GM12872 (cell line): ENCODE results near the gene GRK3.

Source experiments
- TF ChIP-seq, protein P1 (sequence below): IDR thresholded peaks from 3 replicates; pipeline ENCODE4 v1.5.1; 2011; ENCODE audit warnings: low read depth, mild to moderate bottlenecking, low read length, moderate library complexity; ENCODE audit not compliant: insufficient read depth

GRK3 gene

DNA sequence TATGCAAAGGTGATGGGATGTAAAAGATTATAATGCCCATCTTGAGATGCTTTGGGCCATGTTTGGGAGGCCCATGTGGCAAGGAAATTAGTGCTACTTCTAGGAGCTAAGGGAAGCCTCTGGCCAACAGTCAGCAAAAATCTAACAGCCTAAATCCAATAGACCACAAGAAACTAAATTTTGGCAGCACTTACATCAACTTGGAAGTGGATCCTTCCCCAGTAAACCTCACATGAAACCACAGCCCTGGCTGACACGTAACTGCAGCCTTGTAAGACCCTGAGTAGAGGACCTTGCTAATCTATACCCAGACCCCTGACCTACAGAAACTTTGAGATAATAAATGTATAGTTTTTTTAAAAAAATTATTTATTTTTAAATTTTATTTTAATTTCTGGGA is 13.1 kb upstream of the GRK3 start:
- TF ChIP-seq, protein P1, sequence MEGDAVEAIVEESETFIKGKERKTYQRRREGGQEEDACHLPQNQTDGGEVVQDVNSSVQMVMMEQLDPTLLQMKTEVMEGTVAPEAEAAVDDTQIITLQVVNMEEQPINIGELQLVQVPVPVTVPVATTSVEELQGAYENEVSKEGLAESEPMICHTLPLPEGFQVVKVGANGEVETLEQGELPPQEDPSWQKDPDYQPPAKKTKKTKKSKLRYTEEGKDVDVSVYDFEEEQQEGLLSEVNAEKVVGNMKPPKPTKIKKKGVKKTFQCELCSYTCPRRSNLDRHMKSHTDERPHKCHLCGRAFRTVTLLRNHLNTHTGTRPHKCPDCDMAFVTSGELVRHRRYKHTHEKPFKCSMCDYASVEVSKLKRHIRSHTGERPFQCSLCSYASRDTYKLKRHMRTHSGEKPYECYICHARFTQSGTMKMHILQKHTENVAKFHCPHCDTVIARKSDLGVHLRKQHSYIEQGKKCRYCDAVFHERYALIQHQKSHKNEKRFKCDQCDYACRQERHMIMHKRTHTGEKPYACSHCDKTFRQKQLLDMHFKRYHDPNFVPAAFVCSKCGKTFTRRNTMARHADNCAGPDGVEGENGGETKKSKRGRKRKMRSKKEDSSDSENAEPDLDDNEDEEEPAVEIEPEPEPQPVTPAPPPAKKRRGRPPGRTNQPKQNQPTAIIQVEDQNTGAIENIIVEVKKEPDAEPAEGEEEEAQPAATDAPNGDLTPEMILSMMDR, result no peak

DNA sequence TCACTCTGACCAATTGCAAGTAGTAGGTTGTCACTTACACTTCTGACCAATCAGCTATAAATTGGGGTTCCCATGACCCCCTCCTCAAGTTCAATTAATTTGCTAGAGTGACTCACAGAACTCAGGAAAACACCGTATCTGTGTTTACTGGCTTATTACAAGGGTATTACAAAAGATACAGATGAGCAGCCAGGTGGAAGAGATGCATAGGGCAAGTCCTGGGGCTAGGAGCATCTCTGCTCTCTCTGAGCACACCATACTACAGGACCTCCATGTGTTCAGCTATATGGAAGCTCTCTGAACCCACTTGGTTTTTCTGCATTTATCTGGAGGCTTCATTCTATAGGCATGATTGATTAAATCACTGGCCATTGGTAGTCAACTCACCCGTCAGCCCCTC is 11.3 kb upstream of the GRK3 start:
- TF ChIP-seq, protein P1, result no peak

DNA sequence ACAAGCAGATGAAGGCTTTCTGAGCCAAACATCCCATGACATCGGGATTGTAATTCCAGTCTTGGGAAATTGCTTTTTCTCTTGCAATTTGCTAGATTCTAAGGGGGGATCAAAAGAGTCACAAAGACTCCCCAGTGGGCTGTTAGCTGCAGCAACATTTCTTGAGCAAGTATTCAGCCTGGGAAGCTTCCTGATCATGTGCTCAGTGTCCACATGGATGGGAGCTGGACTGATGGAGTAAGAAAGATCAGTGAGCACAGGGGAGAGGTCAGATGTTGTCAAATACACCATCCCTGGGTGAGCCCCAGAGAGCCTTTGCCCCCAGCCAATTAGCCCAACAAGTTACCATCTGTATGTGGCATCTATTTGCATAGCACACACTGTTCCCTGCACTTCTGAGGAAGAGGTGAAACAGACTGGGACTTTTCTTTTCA is 10.2 kb upstream of the GRK3 start:
- TF ChIP-seq, protein P1, result no peak

DNA sequence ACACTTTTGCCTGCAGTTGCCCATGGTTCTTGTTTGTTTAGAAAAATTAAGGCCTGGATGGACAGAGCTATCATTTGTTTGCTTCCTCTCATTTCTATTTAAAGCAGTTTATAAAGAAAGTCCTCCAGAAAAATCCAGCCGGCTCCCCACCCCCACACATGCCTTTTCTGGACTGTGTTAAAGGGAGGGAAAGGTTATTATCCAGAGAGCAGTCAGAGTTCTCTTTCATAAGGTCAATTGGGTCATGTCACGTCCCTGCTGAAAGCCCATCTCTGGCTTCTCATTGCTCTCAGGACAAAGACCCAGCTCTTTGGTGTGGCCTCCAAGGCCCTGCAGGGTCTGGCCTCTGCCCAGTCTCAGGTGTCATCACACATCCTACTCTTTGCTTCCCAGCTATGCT is 9.8 kb upstream of the GRK3 start:
- TF ChIP-seq, protein P1, result no peak

DNA sequence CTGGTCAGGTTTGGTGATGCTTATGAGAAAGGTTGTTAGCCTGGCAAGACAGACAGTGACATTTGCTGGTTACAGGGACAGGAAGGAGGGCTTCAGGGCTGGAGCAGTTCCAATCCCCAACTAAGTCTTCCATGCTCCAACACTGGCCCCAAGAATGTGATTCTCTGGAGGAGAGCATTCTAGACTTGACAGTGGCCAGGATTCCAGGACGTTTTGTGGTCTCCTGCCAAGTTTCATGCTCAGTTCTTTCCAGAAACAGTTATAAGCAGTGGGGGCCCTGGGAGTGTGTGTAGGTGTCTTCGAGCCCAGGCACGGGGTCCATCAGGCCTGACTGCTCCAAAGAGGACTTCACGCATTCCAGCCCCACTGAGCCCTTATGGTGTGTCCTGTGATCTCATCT is 8.9 kb upstream of the GRK3 start:
- TF ChIP-seq, protein P1, result no peak

DNA sequence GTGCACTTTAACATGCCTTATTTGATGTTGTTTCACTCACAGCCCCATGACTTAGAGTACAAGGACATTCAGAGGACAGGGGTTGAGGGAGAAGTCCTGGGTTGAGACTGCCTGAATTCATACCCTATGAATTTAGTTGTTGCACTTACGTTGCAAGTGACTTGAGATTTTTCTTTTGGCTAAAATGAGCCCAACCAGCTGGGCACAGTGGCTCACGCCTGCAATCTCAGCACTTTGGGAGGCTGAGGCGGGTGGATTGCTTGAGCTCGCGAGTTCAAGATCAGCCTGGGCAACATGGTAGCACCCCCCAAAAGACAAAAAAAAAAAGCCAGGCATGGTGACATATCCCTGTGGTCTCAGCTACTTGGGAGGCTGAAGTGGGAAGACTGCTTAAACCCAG is 7.3 kb upstream of the GRK3 start:
- TF ChIP-seq, protein P1, result no peak

DNA sequence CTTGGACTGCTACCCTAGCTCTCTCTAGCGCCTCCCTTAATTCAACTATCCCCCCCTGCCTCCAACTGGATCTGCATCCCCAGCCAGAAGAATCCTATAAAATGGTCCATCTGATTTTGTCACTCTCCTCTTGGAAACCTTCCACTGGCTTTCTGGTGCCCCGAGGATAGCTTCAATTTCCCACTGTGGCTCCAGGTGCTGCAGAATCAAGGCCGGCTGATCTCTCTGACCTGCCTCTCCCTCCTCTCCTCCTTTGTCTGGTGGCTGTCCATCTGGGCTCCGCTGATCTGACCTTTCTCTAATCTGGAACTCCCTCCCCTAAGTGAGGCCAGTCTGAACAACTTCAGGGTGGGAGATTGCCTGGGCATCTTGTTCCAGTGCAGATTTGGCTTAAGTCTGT is 6.1 kb upstream of the GRK3 start:
- TF ChIP-seq, protein P1, result no peak
